ENCODE data around the gene BABAM2.

BABAM2 gene

DNA sequence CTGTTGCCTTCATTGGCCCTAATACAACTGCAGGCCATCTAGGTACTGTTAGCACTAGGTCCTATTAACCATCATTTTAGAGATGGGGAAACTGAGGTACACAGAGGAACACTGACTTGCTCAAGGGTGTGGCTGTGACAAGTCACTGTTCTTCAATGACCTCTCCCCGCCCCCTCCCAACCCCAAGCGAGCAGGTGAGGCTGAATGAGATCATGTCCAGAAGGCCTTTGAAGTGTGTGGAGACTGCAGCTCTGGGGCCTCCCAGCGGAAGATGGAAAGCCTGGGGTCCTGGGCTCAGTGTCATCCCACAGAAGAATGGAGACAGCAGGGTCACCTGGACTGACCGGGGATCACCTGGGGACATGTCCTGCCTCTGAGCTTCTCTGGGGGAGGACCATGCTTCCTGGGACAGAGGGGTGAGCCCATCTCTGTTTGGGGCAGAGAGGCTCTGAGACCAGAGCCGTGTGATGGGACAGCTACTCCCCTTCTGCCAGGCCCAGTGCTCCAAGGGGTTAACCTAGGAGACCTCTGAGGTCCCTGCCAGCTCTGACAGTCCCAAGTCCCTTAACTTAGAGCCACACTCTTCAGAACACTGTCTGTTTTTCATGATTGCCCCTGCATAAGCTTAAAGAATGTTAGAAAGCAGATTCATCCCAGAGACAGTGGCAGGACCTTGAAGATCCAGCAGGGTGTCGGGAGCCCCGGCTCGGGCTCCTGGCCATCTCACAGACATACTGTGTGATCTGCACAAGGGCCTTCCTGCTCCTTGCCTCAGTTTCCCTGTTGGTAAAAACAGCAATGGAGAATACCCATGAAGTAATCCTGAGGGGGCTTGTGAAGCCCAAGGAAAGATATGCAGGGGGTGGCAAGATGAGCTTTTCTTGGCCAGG lies 485.5 kb downstream of the BABAM2 start:
- DNase-seq (ENCODE audit: low read depth in 2 of 2): no peak

DNA sequence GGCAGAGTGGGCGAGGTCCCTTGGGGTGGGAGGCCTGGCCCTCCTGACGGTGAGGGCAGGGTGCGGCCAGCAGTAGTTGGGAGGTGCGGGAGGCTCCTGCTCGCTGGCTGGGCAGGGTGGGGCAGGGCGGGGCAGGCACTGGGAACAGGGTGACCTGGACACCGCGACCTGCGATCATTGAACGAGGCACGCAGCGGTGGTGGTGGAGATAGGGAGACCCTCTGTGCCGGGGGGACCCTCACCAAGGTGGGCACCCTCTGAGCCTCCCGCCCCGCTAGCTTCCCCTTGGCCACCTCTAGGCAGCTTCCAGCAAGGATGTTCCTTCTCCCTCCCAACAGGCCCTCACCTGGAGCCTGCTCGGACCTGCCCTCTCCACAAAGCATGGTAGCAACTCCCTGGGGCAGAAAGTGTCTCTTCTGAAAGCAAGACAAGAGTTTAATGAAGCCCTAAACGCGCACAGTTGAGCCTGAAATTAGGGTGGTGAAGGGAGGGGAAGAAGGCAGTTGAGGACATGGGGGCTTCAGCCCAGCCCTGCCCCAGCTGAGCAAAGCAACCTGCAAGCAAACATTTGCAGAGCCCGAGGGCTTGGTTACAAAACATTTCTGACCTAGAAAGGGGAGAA lies 486.8 kb downstream of the BABAM2 start:
- no peak for DNase-seq (ENCODE audit: low read depth in 2 of 2)

DNA sequence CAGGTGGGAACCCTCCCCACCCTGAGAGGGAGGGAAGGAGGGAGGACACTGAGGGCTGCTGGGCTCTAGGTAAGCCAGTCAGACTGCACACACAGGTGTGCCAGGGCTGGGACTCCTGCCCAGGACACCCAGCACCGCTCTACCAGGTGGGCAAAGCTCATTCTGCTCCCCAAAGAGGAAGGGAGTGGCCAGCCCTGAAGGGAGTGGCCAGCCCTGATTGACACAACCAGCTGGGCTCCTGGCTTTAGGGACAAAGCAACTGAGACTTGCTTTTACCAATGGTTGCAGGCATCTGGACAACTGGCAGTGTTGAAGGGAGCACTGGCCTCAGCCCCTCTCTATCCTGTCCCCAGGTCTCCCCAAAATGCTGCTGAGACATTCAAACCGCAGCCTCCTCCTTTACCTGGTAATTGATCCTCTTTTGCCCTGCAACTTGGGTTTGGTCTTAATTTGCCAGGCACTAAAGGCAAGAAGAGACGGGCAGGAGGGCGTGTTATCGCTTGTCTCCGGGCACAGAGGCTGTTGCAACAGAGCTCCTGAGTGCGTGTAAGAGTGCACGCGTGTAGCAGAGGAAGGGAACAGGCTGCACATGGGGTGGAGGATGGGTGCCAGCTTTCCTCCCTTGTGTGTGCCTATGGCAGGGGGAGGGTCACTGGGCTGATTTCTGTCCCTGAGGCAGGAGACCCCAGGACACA lies 487.6 kb downstream of the BABAM2 start:
- no peak for DNase-seq (ENCODE audit: low read depth in 2 of 2)

DNA sequence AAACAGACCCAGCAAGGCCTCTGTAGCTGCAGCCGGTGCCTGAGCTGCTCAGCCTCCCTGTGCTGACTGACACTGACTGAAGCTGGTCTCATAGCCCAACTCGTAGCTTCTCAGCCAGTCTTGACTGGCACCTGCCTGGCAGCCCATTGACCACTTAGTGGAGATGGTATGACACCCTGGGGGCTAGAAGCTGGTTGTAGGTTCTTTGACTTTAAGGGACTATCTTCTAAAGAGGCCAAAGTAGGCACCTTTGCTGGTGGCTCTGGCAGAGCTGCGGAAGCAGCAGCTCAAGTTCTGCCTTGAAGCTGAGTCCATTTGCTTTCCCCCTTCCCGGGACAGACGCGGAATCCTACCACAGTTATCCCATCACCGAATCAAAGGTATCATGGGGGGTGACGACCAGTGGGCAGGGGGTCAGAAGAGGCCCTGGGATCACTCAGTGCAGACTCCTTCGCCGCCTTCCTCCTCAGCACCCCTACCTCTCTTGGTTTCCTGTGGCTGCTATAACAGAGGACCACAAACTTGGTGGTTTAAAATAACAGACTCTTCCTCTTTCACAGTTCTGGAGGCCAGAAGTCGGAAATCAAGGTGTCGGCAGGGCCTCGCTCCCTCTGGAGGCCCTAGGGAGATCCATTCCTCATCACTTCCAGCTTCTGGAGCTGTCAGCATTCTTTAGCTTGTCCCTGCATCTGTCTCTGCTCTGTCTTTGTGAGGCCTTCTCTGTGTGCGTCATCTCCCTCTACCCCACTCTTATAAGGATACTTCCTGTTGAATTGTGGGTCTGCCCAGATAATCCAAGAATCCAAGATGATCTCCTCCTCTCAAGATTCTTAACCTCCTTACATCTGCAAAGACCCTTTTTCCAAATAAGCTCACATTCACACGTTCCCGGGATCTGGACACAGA lies 488.4 kb downstream of the BABAM2 start:
- DNase-seq (ENCODE audit: low read depth in 2 of 2): no peak

DNA sequence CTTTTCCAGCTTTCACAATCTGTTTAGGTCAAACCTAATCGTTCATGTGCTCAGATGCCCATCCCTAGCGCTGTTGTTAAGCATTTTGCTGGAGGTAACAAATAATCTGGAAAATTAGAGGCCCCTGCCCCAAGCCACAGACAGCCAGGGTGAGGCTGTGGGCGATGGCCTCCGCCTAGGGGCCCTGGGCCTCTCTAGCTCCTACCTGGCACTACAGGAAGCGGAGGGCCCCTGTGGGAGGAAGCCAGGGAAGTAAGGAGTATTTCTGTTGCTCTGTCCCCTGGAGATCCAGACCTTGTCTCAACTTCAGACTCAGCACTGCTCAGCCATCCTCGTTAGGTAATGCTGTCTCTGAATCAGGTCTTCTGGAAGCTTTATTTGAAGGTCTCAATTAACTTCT lies 489.7 kb downstream of the BABAM2 start:
- no peak for DNase-seq (ENCODE audit: low read depth in 2 of 2)

DNA sequence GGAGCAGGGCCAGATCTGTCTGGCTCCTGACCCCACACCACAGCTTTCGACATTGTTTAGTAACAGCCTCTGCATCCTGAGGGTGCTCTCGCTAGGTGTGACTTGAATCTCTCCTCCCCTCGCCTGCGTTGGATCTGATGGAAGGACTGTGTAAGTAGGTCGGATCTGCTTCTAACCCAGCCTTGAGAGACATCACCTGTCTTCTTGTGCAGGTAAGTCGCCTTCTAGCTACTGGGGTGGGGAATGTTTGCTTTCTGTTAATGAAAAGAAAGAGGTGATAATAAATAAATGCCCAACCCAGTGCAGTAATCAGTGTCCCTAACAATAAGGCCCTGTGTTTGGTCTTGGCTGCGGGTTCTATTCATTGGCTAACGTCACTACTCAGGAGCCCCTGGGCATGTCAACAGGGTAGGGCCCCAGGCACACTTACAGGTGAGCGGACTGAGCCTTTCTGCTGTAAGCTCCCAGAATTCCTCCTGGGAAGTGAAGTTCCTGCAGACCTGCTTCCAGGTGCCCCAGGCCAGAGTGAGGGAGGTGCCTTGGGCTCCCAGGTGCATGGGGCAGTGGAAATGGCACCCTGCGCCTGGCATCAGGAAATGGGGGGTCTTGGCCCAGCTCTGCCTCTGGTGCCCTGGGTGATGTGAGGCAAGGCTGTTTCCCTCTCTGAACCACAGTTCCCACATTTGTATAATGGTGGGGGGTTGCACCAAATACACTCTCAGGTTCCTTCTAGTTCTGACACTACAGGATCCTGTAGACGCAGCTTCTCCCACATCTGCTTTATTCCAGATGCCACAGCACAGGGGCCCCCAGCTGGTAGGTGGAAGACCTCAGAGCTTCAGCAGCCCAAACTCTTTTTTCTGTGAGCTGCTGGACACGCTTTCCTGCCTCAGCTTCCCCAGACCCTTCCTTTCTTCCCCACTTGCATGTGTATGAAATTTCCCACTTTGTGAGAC lies 491.0 kb downstream of the BABAM2 start:
- no peak for DNase-seq (ENCODE audit: low read depth in 2 of 2)

DNA sequence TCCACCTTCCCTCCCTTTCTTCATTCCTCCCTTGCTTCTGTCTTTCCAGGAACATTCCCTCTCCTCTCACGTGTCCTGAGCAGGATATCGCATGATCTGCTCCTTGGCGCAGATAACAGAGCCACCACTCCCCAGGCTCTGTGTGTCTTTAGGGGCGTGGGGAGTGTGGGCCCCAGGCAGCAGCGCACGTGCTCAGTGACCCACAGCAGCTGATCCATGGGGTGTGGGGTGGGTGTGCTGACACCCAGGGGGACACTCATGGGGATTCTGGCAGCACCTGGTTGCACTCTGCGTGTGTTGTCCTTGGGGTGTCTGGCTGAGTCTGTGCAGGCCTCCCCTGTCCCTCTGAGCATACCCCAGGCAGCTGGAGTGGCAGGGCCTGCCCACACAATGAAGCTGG lies 492.2 kb downstream of the BABAM2 start:
- DNase-seq (ENCODE audit: low read depth in 2 of 2): no peak

DNA sequence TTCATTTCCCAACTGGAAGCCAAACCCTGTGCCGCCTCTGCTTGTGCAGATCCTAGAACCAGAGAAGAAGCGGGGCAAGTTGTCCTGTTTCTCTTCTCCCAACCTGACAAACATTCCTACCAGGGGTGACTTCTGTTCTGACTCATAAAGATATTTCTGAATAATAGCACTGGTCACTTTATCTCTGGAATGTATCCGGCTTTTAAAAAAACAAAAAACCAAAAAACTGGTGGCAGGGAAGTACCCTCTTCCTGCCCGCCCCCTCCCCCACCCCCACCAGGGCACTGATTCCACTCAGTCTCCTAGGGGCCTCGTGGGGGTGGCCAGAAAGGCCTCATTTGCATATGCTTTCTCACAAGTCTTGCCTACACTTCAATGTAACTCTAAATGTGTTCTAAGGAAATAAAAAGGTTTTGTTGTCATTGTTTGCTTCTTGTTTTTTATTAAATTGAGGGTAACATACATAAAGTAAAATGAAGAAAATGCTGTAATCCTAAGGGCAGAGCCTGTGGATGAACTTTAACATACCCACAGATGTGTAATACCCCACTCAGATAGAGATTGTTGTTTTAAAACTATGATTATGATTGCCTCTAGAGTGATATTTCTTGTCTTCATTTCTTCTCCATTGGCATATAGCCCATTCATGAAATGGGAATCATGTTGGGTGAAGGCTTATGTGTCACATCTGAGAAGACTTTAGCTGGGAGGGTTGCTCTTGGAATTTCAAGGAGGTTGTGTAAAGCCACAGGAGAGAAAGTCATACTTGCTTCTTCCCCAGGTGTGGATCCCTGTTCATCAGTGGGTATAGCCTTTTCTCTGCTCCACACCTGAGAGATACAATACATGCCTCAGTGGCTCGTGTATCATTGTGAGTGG lies 496.8 kb downstream of the BABAM2 start:
- no peak for DNase-seq (ENCODE audit: low read depth in 2 of 2)

Data from activated CD4-positive, alpha-beta T cell treated with anti-CD3 and anti-CD28 coated beads for 24 hours (primary cell).